Heart left ventricle (tissue), 13 donors: ENCODE measurements around the gene NAPB.

Source experiments
- CTCF ChIP-seq, 12 donors: fragments of 200-600 bp; sonication (generic) in 4 of 12; IDR thresholded peaks; one replicate each; pipeline versions ENCODE4 v1.5.0 to v1.8.0; 2018 to 2022; ENCODE audit warnings: antibody characterized with exemption in 12 of 12, mild to moderate bottlenecking in 5 of 12
- POLR2A ChIP-seq, 2 donors: fragments of 450-650 bp; IDR thresholded peaks; one replicate each; pipeline ENCODE4 v1.6.1; 2017; ENCODE audit warnings: antibody characterized with exemption in 2 of 2, mild to moderate bottlenecking in 2 of 2, moderate library complexity in 2 of 2
- donor health status: ischemic (EF 13 %, LVEDD 7.1; RV severe dilation, severe dysfunction).
- donor health status: DM: no; HTN: yes; CAD: no.
- donor health status: DM: no; HTN: no; CAD: no.
- donor health status: ischemic (EF 25% LVEDD 6.9; RV normal size, moderate dysfunction).
- donor health status: ischemic (EF 25% LVEDD 5.7; RV mildly dilated, moderate dysfunction).
- donor health status: ischemic (EF 35%, LVEDD 5.7; RV mildly dilated, moderate dysfunction).
- donor health status: nonischemic (EF 11% LVEDD 7.7; RV severe dilation, severe dysfunction).
- donor health status: DM: yes; HTN: yes; CAD: no.
- donor health status: PGD.
- donor health status: ischemic (EF 29% LVEDD 5.4; RV normal size, mild dysfunction).
- donor health status: nonischemic (EF 23%, LVEDD 6.1; RV moderate dilation, normal function).

DNA sequence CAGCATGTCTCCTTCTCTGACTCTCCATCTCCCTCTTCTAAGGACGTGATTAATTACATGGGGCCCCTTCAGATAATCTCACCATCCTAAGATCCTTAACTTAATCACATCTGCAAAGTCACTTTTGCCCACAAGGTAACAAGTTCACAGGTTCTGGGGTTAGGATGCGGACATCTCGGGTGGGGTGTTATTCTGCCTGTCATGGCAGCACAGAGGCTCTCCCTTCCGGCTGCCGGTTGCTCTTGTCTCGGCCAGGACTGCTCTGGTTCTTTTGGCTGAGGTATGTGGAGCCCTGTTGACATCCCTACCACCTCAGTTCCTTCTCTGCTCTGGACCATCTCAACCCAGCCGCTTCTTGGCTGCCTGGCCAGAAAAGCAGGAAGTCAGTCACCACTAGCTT is 35.6 kb upstream of the NAPB start:
- TF ChIP-seq CTCF (IDR thresholded peaks at IDR 0.05) (no peak), POLR2A (IDR thresholded peaks at IDR 0.05) (no peak)
